ENCODE measurements around the gene REM2.
"Not testable (repeated sequence)": the region's sequence is repeated elsewhere in the genome, so short reads cannot be mapped to it uniquely, and the experiment has no call there.

REM2 gene

GRCh38 chr14:22898302-22899090 lies 15.5 kb downstream of the REM2 start:
- no peak for DNase-seq

GRCh38 chr14:22900081-22900799 lies 17.2 kb downstream of the REM2 start:
- no peak for DNase-seq

GRCh38 chr14:22901799-22902198 lies 18.8 kb downstream of the REM2 start:
- DNase-seq: no peak

- no peak for DNase-seq
Measured at GRCh38 chr14:22903742-22904087, 20.7 kb downstream of the REM2 start.

- DNase-seq: no peak
Measured at GRCh38 chr14:22905627-22906026, 22.6 kb downstream of the REM2 start.

GRCh38 chr14:22906073-22906472 lies 23.1 kb downstream of the REM2 start:
- DNase-seq: no peak

GRCh38 chr14:22907429-22907828 lies 24.4 kb downstream of the REM2 start:
- DNase-seq: no peak

- DNase-seq: no peak
Measured at GRCh38 chr14:22908601-22909000, 25.6 kb downstream of the REM2 start.

- no peak for DNase-seq
Measured at GRCh38 chr14:22910916-22911315, 27.9 kb downstream of the REM2 start.

- not testable (repeated sequence) for DNase-seq
Measured at GRCh38 chr14:22914836-22915235, 31.8 kb downstream of the REM2 start.

GRCh38 chr14:22915886-22916521 lies 33.0 kb downstream of the REM2 start:
- no peak for DNase-seq

- peak; percentile 99 for DNase-seq
Measured at GRCh38 chr14:22918804-22919600, 36.0 kb downstream of the REM2 start, which contains the start of gene RBM23. TSS of gene RBM23 (minus strand) at chr14:22919149.

- no peak for DNase-seq
Measured at GRCh38 chr14:22919601-22919921, 36.5 kb downstream of the REM2 start.

GRCh38 chr14:22920697-22921096 lies 37.7 kb downstream of the REM2 start:
- DNase-seq: no peak

- DNase-seq: no peak
Measured at GRCh38 chr14:22922294-22922693, 39.3 kb downstream of the REM2 start.

GRCh38 chr14:22923746-22924145 lies 40.7 kb downstream of the REM2 start:
- DNase-seq: no peak

- no peak for DNase-seq
Measured at GRCh38 chr14:22925513-22925912, 42.5 kb downstream of the REM2 start.

GRCh38 chr14:22926316-22926715 lies 43.3 kb downstream of the REM2 start:
- DNase-seq: no peak

GRCh38 chr14:22928237-22929103 lies 45.4 kb downstream of the REM2 start:
- no peak for DNase-seq

GRCh38 chr14:22929104-22929960 lies 46.3 kb downstream of the REM2 start, which contains the start of gene PRMT5:
TSS of gene PRMT5 (minus strand) at chr14:22929376. CDS start at chr14:22929361, 15 bp downstream.
- DNase-seq: peak; percentile 95

- DNase-seq: no peak
Measured at GRCh38 chr14:22929961-22930364, 46.9 kb downstream of the REM2 start.

Data from NCI-H1048 (cell line).